HepG2 (cell line): ENCODE data around the gene LONP1. TPM values are rescaled to one million over a fixed set of nuclear protein-coding genes. Genes with fewer than 3 reads are reported as not detected.

Experiments
- AKAP8 ChIP-seq: sonication (generic); formaldehyde crosslinking; IDR thresholded peaks from 2 replicates; pipeline ENCODE4 v1.5.1; 2020; ENCODE audit warnings: mild to moderate bottlenecking, missing genetic modification reagents
- ATF4 ChIP-seq, 2 experiments: fragments of 450-650 bp in 1 of 2; sonication (generic) in 1 of 2; formaldehyde crosslinking; IDR thresholded peaks; 2 replicates each; pipeline versions ENCODE4 v1.5.0 to v1.8.0; 2020 to 2022; ENCODE audit warnings: mild to moderate bottlenecking in 1 of 2, missing genetic modification reagents in 1 of 2
- CBX5 ChIP-seq: sonication (generic); formaldehyde crosslinking; IDR thresholded peaks from 2 replicates; pipeline ENCODE4 v1.4.0; 2020; ENCODE audit warnings: missing genetic modification reagents, borderline replicate concordance
- DR1 ChIP-seq: sonication (generic); formaldehyde crosslinking; IDR thresholded peaks from 2 replicates; pipeline ENCODE4 v1.8.0; 2021; ENCODE audit warnings: mild to moderate bottlenecking, missing genetic modification reagents, inconsistent platforms
- ELF1 ChIP-seq: sonication (generic); formaldehyde crosslinking; IDR thresholded peaks from 2 replicates; pipeline ENCODE4 v1.4.0; 2020; ENCODE audit warnings: missing genetic modification reagents
- FOSL2 ChIP-seq: sonication (generic); formaldehyde crosslinking; IDR thresholded peaks from 2 replicates; pipeline ENCODE4 v1.4.0; 2020; ENCODE audit warnings: missing genetic modification reagents
- GABPA ChIP-seq, 2 experiments: IDR thresholded peaks; 2 replicates each; pipeline ENCODE4 v1.6.1; 2011 to 2016; ENCODE audit warnings: low read depth in 2 of 2, low read length in 1 of 2, missing biosample characterization in 1 of 2, missing genetic modification characterization in 1 of 2
- HMG20B ChIP-seq: conservative IDR thresholded peaks from 2 replicates; pipeline ENCODE4 v1.6.1; 2016; ENCODE audit warnings: missing genetic modification reagents, missing compliant biosample characterization
- ISL2 ChIP-seq: sonication (generic); formaldehyde crosslinking; IDR thresholded peaks from 2 replicates; pipeline ENCODE4 v1.5.0; 2020; ENCODE audit warnings: missing genetic modification reagents
- KLF12 ChIP-seq: sonication (generic); formaldehyde crosslinking; IDR thresholded peaks from 2 replicates; pipeline ENCODE4 v1.4.0; 2020; ENCODE audit warnings: missing genetic modification reagents, borderline replicate concordance
- NFATC3 ChIP-seq: sonication (generic); formaldehyde crosslinking; IDR thresholded peaks from 2 replicates; pipeline ENCODE4 v1.5.1; 2020; ENCODE audit warnings: mild to moderate bottlenecking, missing genetic modification reagents
- NFKBIZ ChIP-seq: IDR thresholded peaks from 2 replicates; pipeline ENCODE4 v1.6.1; 2018; ENCODE audit warnings: missing genetic modification reagents, missing compliant biosample characterization
- ONECUT2 ChIP-seq: sonication (generic); formaldehyde crosslinking; IDR thresholded peaks from 2 replicates; pipeline ENCODE4 v1.4.0; 2020; ENCODE audit warnings: missing genetic modification reagents
- PHF20 ChIP-seq: sonication (generic); formaldehyde crosslinking; IDR thresholded peaks from 2 replicates; pipeline ENCODE4 v1.5.0; 2020; ENCODE audit warnings: mild to moderate bottlenecking, missing genetic modification reagents
- PLRG1 ChIP-seq: fragments of 450-650 bp; conservative IDR thresholded peaks from 2 replicates; pipeline ENCODE4 v1.6.1; 2016
- SALL1 ChIP-seq: sonication (generic); formaldehyde crosslinking; IDR thresholded peaks from 2 replicates; pipeline ENCODE4 v1.8.0; 2022; ENCODE audit warnings: mild to moderate bottlenecking, missing genetic modification reagents
- SAP130 ChIP-seq: IDR thresholded peaks from 2 replicates; pipeline ENCODE4 v1.6.1; 2016; ENCODE audit warnings: low read depth
- SIX1 ChIP-seq: sonication (generic); formaldehyde crosslinking; IDR thresholded peaks from 2 replicates; pipeline ENCODE4 v1.4.0; 2020; ENCODE audit warnings: missing genetic modification reagents, borderline replicate concordance
- SP1 ChIP-seq, 2 experiments: fragments of 450-650 bp in 1 of 2; sonication (generic) in 1 of 2; formaldehyde crosslinking in 1 of 2; IDR thresholded peaks; 2 replicates each; pipeline versions ENCODE4 v1.4.0 to v1.6.1; 2016 to 2020; ENCODE audit warnings: missing genetic modification reagents in 1 of 2
- TFAP4 ChIP-seq: sonication (generic); IDR thresholded peaks from 2 replicates; pipeline ENCODE4 v1.6.1; 2016; ENCODE audit warnings: low read depth, borderline replicate concordance
- TGIF2 ChIP-seq: IDR thresholded peaks from 2 replicates; pipeline ENCODE4 v1.6.1; 2016; ENCODE audit warnings: control low read depth, missing compliant biosample characterization
- ZFP1 ChIP-seq: IDR thresholded peaks from 2 replicates; pipeline ENCODE4 v1.6.1; 2016
- ZFX ChIP-seq: sonication (generic); formaldehyde crosslinking; IDR thresholded peaks from 2 replicates; pipeline ENCODE4 v1.4.0; 2020; ENCODE audit warnings: mild to moderate bottlenecking, low read depth, missing genetic modification reagents, moderate library complexity
- ZNF274 ChIP-seq: sonication (generic); formaldehyde crosslinking; IDR thresholded peaks from 2 replicates; pipeline ENCODE4 v1.5.1; 2020; ENCODE audit warnings: mild to moderate bottlenecking, missing genetic modification reagents
- ZSCAN25 ChIP-seq: sonication (generic); formaldehyde crosslinking; IDR thresholded peaks from 2 replicates; pipeline ENCODE4 v1.8.0; 2022; ENCODE audit warnings: mild to moderate bottlenecking, missing genetic modification reagents
- polyA plus RNA-seq, 8 experiments: library from polyadenylated mRNA; depleted of rRNA in 3 of 8; stranded (reverse) in 7 of 8; unstranded in 1 of 8; fragments of >200 nt; fragmentation: Illumina TruSeq in 4 of 8; extraction: Trizol in 4 of 8; gene quantifications; 2 replicates each; pipeline versions ENCODE4 v1.2.1 to v1.2.3, GENCODE V29; 2011 to 2016; ENCODE audit warnings: low read depth in 4 of 8, missing spikeins in 1 of 8, mixed read lengths in 1 of 8; ENCODE audit not compliant: insufficient read depth in 1 of 8
- total RNA-seq, 5 experiments: library from RNA; depleted of rRNA; stranded (reverse); fragments of >200 nt; fragmentation: Illumina TruSeq; extraction: Trizol; gene quantifications; 2 replicates each; pipeline ENCODE4 v1.2.3, GENCODE V29; 2016; ENCODE audit warnings: low read depth in 1 of 5
- TF ChIP-seq, protein P1 (sequence below): IDR thresholded peaks from 2 replicates; pipeline ENCODE4 v1.6.1; 2018; ENCODE audit warnings: missing genetic modification reagents, mild to moderate bottlenecking, missing compliant biosample characterization
- TF ChIP-seq, protein P2 (sequence below): sonication (generic); formaldehyde crosslinking; conservative IDR thresholded peaks from 2 replicates; pipeline ENCODE4 v1.8.0; 2022; ENCODE audit warnings: missing genetic modification reagents

The LONP1 gene
- total and polyA plus RNA-seq, 2 of the 13 experiments (the other 11 are each of a cell fraction or from before 2014, with no cell fraction given): 59.5 to 76.8 TPM

GRCh38 chr19:5686647-5687359, 33.1 kb downstream of the LONP1 start (continued):
- no peak; the same call in 1 of the 2 replicates for TF ChIP-seq ZSCAN25
- TF ChIP-seq GABPA (IDR thresholded peaks at IDR 0.05; ENCODE audit: low read depth, low read length): no peak
- TF ChIP-seq GABPA (CRISPR knock-in tag; IDR thresholded peaks at IDR 0.05; ENCODE audit: low read depth): peak; percentile 26; the same call in 1 of the 2 replicates
- no peak for TF ChIP-seq SIX1 (CRISPR knock-in tag)
- TF ChIP-seq DR1: peak; percentile 26; the same call in 1 of the 2 replicates
- peak; percentile 83 for TF ChIP-seq SAP130 (CRISPR knock-in tag)
- TF ChIP-seq ONECUT2: no peak
- peak; percentile 42; the same call in 1 of the 2 replicates for TF ChIP-seq NFKBIZ (CRISPR knock-in tag)
- TF ChIP-seq PLRG1: no peak
- TF ChIP-seq PHF20 (CRISPR knock-in tag): no peak
- TF ChIP-seq, protein P1, sequence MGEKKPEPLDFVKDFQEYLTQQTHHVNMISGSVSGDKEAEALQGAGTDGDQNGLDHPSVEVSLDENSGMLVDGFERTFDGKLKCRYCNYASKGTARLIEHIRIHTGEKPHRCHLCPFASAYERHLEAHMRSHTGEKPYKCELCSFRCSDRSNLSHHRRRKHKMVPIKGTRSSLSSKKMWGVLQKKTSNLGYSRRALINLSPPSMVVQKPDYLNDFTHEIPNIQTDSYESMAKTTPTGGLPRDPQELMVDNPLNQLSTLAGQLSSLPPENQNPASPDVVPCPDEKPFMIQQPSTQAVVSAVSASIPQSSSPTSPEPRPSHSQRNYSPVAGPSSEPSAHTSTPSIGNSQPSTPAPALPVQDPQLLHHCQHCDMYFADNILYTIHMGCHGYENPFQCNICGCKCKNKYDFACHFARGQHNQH (CRISPR knock-in tag): peak; percentile 21; the same call in 1 of the 2 replicates
- TF ChIP-seq ELF1 (CRISPR knock-in tag): peak; percentile 94
- TF ChIP-seq ISL2 (CRISPR knock-in tag): no peak
- TF ChIP-seq TFAP4: 0 out of 2 replicates have a peak, but pooled peaks have one; percentile 4
- no peak for TF ChIP-seq ZFP1 (CRISPR knock-in tag)
- TF ChIP-seq ATF4 (CRISPR knock-in tag; IDR thresholded peaks at IDR 0.05): no peak
- TF ChIP-seq TGIF2 (CRISPR knock-in tag): peak; percentile 74; the same call in 1 of the 2 replicates
- no peak for TF ChIP-seq HMG20B (CRISPR knock-in tag)
- peak; percentile 60; the same call in 1 of the 2 replicates for TF ChIP-seq AKAP8 (CRISPR knock-in tag)
- TF ChIP-seq NFATC3: no peak
- no peak for TF ChIP-seq CBX5 (CRISPR knock-in tag)
- TF ChIP-seq, protein P2, sequence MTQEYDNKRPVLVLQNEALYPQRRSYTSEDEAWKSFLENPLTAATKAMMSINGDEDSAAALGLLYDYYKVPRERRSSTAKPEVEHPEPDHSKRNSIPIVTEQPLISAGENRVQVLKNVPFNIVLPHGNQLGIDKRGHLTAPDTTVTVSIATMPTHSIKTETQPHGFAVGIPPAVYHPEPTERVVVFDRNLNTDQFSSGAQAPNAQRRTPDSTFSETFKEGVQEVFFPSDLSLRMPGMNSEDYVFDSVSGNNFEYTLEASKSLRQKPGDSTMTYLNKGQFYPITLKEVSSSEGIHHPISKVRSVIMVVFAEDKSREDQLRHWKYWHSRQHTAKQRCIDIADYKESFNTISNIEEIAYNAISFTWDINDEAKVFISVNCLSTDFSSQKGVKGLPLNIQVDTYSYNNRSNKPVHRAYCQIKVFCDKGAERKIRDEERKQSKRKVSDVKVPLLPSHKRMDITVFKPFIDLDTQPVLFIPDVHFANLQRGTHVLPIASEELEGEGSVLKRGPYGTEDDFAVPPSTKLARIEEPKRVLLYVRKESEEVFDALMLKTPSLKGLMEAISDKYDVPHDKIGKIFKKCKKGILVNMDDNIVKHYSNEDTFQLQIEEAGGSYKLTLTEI (CRISPR knock-in tag): no peak
- TF ChIP-seq SALL1: peak; percentile 51
- TF ChIP-seq KLF12 (CRISPR knock-in tag): 0 out of 2 replicates have a peak, but pooled peaks have one; percentile 10
- TF ChIP-seq FOSL2 (CRISPR knock-in tag): no peak; the same call in 1 of the 2 replicates
- TF ChIP-seq ZNF274 (CRISPR knock-in tag): no peak
- TF ChIP-seq SP1 (IDR thresholded peaks at IDR 0.05): no peak
- TF ChIP-seq SP1 (CRISPR knock-in tag; IDR thresholded peaks at IDR 0.05): peak; percentile 85
- TF ChIP-seq ZFX (CRISPR knock-in tag): peak; percentile 57
